Astrocyte (in vitro differentiated cells and primary cell): ENCODE data around the gene CFAP74.

Experiments
- CTCF ChIP-seq: IDR thresholded peaks from 2 replicates; pipeline ENCODE4 v1.5.1; 2011; ENCODE audit warnings: low read depth, mild to moderate bottlenecking, inconsistent platforms, low read length, moderate library complexity; ENCODE audit not compliant: insufficient read depth
- EZH2 ChIP-seq: IDR thresholded peaks from 2 replicates; pipeline ENCODE4 v1.6.1; 2012; ENCODE audit warnings: mild to moderate bottlenecking, low read length, inconsistent platforms; ENCODE audit not compliant: insufficient read depth

- no peak for TF ChIP-seq CTCF
- no peak for TF ChIP-seq EZH2
Measured at GRCh38 chr1:1914971-1915692, 88.5 kb downstream of the CFAP74 start, which contains the start of gene CALML6.
